HG03095 (cell line): ENCODE measurements around the gene FCHSD2.
"Not testable (repeated sequence)": the region's sequence is repeated elsewhere in the genome, so short reads cannot be mapped to it uniquely, and the experiment has no call there.

Experiments
- ATAC-seq: cut with Tn5 transposase; IDR thresholded peaks from one replicate; pipeline ENCODE4 v1.9.1; 2021; ENCODE audit warnings: moderate library complexity; ENCODE audit not compliant: unreplicated experiment

Gene FCHSD2

DNA sequence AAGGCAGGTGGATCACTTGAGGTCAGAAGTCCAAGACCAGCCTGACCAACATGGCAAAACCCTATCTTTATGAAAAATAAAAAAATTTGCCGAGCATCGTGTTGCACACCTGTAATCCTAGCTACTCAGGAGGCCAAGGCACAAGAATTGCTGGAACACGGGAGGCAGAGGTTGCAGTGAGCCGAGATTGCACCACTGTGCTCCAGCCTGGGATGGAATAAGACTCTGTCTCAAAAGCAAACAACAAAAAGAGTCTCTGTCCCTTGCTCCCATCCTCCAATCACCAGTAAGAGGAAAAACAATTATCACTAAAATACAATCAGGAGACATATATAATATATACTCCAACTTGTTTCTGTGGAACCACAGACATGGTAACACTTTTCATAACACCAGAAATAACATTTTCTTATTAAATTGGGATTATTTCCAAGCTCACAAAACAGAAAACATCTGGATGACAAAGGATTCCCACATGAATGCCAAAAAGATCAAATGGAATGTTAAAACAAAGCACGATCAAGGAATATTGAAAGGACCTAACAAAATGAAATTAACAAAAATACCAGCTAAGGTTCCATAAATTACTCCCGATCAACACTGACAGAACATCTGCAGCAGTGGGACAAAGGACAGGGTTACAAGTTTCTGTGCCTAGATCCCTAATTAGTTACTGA is 15.2 kb downstream of the FCHSD2 start:
- ATAC-seq = no peak

DNA sequence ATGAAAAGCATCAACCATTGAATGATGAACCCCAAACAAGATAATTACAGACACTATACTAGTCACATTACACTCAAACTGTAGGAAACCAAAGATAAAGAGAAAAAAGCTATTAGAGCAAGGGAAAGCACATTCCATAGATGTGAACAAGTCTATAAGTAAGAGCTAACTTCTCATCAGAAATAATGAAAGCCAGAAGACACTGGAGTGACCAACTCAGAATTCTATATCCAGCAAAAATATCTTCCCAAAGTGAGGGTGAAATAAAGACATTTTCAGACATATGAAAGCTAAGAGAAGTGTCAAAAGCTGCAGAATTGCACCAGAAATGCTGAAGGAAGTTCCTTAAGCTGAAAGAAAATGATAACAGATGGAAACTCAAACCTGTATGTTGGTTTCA is 17.3 kb downstream of the FCHSD2 start:
- no peak for ATAC-seq

DNA sequence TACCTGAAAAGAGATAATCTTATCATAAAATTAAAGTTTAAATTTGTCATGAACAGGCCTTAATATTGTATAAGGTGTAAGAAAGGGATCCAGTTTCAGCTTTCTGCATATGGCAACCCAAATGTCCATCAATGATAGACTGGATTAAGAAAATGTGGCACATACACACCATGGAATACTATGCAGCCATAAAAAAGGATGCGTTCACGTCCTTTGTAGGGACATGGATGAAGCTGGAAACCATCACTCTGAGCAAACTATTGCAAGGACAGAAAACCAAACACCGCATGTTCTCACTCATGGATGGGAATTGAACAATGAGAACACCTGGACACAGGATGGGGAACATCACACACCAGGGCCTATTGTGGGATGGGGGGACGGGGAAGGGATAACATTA is 18.2 kb downstream of the FCHSD2 start:
- not testable (repeated sequence) for ATAC-seq

DNA sequence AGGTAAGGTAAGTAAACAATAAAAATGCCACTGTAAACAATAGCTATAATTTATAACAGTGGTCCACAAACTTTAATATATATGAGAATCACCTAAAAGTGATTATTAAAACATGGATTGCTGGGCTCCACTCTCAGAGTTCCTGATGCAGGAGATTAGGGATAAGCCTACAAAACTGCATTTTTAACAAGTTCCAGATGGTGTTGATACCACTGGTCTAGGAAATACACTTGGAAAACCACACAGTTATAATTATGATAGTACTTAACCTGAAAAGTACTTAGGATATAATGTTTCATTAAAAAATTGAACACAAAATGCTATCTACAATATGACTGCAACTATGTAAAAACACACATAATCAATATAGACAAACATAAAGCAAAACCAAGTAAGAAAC is 20.4 kb downstream of the FCHSD2 start:
- no peak for ATAC-seq

DNA sequence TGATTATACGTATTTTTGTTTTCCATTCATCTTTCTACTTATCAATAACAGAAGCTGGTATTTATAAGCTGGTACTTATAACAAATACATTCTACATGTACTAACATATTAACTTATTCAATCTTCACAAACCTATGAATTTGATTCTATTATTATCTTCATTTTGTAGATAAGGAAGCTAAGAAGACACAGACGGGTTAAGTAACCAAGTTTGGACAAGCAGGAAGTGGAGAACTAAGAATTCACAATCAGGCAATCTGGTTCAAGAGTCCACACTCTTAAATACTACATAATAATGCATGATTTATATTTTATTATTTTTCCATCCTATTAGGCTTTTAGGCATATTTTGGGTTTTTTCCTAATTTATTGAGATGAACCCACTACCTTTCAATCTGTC is 25.0 kb downstream of the FCHSD2 start:
- no peak for ATAC-seq

DNA sequence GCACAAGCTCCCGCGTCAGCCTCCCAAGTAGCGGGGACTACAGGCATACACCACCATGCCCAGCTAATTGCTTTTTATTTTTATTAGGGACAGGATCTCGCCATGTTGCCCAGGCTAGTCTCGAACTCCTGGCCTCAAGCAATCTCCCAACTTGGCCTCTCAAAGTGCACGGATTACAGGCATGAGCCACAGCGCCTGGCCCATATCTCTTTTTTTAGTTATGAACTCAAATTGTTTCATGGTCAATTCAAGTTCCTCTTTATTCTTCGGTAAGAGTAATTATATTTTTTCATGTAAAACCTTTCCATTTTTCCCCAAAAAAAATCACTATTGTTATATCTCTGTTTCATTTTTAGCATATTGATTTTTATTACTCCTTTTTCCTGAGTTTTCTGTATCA is 25.5 kb downstream of the FCHSD2 start:
- ATAC-seq = no peak

DNA sequence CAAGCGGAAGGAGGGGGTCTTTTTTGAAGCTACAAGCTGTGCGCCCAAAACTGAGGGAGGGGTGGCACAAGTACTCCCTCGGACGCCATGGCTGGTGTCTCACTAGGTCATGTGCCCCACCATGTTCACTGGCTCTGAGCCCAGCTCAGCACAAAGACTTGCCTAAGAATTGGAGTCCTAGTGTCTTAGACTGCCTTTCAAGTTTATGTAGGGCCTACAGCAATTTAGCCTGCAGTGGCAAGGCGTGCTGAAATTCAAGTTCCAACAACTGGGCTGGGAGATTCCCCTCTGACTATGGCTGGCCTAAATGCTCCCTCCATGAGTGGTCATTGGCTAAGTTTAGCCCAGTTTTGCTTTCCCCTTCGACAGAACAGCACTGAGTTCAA is 27.3 kb downstream of the FCHSD2 start:
- no peak for ATAC-seq

DNA sequence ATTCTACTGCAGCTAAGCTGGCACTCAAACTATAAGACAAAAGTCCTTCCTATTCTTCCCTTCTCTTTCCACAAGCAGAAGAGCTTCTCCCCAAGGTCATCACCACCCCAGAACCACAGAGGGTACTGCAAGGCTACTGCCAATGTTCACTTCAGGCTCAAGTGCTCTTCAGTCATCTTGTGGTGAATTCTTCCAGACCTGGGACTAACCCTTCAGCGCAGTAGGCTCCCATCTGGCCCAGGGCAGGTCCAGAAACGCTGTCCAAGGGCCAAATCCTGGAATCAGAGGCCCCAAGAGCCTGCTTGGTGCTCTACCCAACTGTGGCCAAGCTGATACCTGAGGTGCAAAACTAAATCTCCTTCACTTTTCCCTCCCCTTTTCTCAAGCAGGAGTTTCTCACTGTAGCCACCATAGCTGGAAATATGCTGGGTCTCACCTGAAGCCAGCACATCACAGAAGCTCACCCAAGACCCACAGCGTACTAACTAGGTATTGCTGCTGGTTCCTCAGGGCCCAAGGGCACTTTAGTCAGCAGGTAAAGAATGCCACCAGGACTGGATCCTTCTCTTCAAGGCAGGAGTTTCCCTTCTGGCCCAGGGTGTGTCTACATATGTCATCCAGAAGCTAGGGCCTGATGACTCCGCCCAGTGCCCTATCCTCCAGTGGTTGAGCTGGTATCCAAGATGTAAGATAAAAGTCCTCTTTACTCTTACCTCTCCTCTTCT is 27.8 kb downstream of the FCHSD2 start:
- ATAC-seq = no peak

DNA sequence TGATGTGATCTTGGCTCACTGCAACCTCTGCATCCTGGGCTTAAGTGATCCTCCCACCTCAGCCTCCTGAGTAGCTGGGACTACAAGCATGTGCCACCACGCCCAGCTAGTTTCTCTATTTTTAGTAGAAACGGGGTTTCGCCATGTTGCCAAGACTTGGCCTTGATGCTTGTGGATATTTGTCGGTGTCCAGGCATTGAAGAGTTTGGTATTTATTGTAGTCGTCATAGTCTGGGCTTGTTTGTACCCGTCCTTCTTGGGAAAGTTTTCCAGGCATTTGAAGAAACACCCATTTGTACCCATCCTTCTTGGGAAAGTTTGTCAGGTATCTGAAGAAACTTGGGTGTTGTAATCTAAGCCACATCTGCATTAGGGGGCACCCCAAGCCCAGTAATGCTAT is 28.7 kb downstream of the FCHSD2 start:
- ATAC-seq = no peak

DNA sequence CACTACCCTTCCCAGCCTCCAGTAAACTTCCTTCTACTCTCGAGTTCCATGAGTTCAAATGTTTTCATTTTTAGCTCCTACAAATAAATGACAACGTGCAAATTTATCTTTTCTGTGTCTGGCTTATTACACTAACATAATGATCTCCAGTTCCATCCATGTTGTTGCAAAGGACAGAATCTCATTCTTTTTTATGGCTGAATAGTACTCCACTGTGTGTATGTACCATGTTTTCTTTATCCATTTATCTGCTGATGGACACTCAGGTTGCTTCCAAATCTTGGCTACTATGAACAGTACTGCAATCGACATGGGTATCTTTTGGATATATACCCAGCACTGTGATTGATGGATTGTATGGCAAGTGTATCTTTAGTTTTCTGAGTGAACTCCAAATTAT is 34.5 kb downstream of the FCHSD2 start:
- ATAC-seq = no peak

DNA sequence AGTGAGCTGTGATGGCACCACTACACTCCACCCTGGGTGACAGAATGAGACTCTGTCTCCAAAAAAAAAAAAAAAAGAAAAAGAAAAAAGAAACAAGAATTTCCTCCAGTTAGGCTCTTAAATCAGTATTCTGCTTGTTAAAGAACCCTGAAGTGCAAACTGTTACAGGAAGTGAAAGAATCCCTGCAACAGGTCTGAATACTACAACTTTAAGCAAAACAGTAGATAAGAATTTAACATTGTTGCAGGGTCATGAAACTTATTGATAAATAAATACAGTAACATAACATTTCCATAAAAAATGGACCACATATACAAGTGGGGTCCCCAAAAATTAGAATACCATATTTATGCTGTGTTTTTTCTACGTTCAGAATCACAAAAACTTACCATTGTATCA is 35.8 kb downstream of the FCHSD2 start:
- ATAC-seq = no peak

DNA sequence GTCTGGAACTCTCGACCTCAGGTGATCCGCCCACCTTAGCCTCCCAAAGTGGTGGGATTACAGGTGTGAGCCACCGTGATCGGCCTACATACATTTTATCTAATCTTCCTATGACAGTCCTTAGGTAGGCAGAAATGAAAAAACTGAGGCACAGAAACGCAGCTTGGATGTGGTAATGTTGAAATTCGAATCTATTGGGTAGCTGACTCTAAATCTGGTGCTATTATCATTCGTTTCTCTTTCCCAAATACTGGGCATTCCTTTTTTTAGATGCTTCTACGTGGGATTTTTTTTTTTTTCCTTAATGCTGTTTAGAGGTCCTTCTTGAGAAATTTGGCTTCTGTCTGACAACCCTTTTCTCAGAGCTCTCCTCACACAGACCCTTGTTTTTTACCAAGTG is 41.5 kb downstream of the FCHSD2 start:
- no peak for ATAC-seq

DNA sequence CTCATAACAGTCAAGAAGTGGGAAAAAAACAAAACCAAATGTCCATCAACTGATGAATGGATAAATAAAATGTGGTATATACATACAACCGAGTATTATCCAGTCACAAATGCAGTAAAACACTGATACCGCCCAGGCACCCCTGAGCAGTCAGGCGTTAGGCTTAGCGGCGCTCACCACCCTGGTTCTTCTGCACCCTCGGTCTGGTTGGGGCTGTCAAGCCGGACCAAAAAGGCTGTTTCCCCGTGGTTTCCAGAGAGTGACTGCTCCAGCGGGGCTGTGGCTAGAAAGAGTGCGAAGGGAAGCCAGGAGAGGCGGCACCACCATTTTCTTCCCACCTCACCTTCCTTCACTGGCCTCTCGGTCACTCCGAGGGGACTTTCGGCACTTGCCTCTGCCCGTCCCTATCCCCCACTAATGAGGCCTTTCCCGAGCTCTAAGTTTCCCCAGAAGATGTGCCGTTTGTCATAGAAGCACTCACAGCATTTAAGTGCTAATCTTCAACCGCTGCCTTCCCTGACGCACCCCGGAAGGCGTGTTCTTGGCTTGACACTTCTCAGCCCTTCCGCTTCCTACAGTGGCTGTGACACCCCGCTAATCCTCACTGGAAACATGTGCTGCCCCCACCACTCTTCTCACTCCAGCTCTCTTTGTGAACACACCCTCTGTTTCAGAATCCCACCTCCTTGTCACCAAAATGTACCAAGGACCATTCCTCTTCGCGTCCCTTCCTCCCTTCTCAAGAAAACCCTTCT is 42.4 kb downstream of the FCHSD2 start:
- ATAC-seq = no peak

DNA sequence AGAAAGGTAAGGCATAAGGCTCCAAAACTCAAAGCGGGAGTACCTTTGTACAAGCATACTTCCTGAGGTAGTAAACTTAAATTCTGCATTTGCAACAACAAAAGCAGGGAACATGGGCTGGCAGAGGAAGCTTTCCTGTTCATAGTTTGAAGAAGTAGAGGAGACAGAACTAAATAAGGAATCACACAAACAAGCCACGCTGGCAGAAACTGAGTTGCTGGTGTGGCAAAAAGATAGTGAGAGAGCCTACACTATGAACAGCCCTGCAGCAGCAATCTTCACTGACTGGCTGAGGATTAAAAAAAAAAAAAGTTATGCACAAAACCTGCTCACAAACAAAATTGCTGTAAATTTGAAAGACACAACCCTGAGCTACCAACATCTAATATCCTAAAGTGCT is 46.5 kb downstream of the FCHSD2 start:
- no peak for ATAC-seq

DNA sequence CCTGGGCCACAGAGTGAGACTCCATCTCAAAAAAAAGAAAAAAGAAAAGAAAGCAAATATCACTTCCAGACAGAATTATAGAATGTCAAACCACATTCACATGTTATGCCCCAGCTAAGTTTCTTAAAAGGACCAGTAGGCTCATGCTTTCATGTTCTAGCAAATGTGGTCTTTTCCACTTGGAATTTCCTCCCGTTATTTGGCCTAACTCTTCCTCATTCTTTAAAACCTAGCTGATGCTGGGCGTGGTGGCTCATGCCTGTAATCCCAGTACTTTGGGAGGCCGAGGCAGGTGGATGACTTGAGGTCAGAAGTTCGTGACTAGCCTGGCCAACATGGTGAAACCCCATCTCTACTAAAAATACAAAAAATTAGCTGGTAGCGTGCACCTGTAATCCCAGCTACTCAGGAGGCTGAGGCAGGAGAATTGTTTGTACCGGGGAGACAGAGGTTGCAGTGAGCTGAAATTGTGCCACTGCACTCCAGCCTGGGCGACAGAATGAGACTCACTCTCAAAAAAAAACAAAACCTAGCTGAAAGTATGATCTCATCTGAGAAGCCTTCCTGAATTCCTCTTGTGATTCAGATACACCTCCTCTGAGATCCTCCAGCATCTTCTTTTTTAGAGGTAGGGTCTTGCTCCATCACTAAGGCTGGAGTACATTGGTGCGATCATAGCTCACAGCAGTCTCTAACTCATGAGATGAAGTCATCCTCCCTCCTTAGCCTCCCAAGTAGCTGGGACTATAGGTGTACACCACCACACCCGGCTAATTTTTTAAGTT is 50.4 kb downstream of the FCHSD2 start:
- no peak for ATAC-seq

DNA sequence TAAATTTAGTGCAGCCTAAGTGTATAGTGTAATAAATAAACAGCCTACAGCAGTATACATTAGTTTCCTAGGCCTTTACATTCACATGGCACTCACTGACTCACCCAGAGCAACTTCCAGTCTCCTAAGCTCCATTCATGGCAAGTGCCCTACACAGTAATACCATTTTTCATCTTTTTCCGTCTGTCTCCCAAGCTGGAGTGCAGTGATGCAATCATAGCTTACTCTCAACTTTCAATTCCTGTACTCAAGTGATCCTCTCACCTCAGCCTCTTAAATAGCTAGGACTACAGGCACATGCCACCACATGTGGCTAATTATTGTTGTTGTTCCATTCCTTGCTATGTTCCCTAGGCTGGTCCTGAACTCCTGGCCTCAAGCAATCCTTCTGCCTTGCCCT is 54.4 kb downstream of the FCHSD2 start:
- ATAC-seq = peak; percentile 57

DNA sequence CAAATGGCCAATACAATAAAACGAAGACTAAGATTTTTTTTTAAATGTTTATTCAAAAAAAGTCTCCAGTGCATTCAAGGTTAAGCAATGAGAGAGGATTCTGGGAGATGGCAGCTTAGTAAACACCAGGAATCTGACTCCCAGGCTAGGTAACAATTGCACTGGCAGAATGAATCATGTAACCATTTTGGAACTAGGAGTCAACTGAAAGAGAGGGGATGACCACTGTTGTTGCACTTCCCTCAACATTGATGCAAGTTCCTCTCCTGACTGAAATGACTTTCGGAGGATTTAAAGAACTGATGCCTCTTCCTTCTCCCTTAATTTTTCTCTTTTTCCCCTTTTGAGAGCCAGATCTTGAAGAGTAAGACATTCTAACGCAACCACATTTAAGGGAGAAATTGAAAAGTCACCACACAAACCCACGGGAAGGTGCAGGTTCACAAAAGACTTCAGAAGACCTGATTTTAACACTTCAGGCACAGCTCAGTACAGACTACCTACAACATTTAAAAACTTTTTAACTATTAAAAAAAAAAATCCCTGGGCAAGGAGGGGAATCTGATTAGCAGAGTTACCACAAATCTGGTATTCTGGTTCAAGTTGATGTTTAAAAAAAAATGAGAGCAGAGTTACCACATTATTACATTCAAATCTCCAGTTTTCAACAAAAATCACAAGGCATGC is 56.8 kb downstream of the FCHSD2 start:
- ATAC-seq = no peak

DNA sequence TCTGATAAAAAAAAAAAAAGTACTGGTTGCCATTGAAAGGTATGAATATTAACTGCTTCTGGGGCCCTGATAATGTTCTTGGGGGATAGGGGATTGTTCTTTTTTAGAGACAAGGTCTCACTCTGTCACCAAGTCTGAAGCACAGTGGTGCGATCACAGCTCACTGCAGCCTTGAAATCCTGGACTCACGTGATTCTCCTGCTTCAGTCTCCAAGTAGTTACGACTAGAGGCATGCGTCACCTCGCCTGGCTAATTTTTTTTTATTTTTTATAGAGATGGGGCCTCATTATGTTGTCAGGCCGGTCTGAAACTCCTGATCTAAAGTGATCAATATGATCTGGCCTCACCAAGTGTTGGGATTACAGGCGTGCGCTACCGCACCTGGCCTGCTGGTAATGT is 63.5 kb downstream of the FCHSD2 start:
- ATAC-seq = no peak

DNA sequence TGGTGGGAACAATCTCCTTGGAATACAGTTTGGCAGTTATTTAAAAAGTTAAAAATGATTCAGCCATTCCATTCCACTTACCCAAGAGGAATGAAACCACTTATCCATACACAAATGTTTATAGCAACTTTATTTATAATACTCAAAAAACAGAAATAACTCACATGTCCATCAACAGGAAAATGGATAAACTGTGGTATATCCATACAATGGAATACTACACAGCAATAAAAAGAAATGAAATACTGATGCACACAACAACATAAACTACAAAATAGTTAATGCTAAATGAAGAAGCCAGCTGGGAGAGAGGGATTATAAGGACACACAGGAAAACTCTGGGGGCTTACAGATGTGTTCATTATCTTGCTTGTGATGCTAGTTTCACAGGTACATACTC is 64.7 kb downstream of the FCHSD2 start:
- ATAC-seq = no peak

DNA sequence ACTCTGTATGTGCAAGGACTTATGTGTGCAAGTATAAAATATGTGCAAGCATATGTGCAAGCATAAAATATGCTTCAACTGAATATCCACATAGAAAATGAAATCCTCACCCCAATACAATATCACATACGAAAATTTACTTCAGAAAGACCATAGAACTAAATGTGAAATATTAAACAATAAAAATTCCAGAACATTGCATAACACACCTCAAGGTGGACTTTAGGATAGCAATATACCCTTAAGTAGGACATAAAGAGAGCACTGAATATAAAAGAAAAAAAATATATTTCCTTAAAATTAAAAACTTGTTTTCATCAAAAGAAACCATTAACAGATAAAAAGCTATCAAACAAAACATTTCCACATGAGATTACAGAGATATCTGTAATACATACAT is 67.8 kb downstream of the FCHSD2 start:
- ATAC-seq = no peak
